Cardiac fibroblast (primary cell): ENCODE results near the gene STAB2.

Experiments used
- DNase-seq, 2 donors: peaks; one replicate each; pipeline versions ENCODE4 v3.0.0 to v3.0.0-alpha.2; 2010; ENCODE audit warnings: low read depth in 2 of 2
- H3K4me3 ChIP-seq, 2 donors: replicated peaks in 1 of 2; 1 replicate in 1 of 2; 2 replicates in 1 of 2; pipeline ENCODE4 v1.5.1; 2011; ENCODE audit warnings: low read depth in 2 of 2, low read length in 2 of 2, mild to moderate bottlenecking in 2 of 2, moderate library complexity in 1 of 2
- CTCF ChIP-seq: IDR thresholded peaks from one replicate; pipeline ENCODE4 v1.5.1; 2011; ENCODE audit warnings: low read depth, mild to moderate bottlenecking, low read length, inconsistent platforms

STAB2 gene

GRCh38 chr12:103548622-103549601, 38.2 kb upstream of the STAB2 start:
- DNase-seq = peak; percentile 74 to 79
- no peak overlapping the region for H3K4me3 ChIP-seq
- TF ChIP-seq CTCF = peak; percentile 81

- DNase-seq = no peak
- no peak overlapping the region for H3K4me3 ChIP-seq
- no peak for TF ChIP-seq CTCF
These were observed 30.0 kb upstream of the STAB2 start for GRCh38 chr12:103556890-103557627.

- H3K4me3 ChIP-seq = no peak overlapping the region
- no peak for TF ChIP-seq CTCF
- no peak for DNase-seq
These were observed 29.5 kb upstream of the STAB2 start for GRCh38 chr12:103557628-103558010.

GRCh38 chr12:103558879-103559278, 28.2 kb upstream of the STAB2 start:
- H3K4me3 ChIP-seq = no peak overlapping the region
- TF ChIP-seq CTCF = no peak
- no peak for DNase-seq

GRCh38 chr12:103560604-103561101, 26.4 kb upstream of the STAB2 start:
- peak; percentile 84 to 98 for DNase-seq
- no peak overlapping the region for H3K4me3 ChIP-seq
- TF ChIP-seq CTCF = no peak

- DNase-seq = peak; percentile 14 to 28
- TF ChIP-seq CTCF = no peak
- H3K4me3 ChIP-seq = no peak overlapping the region
These were observed 25.9 kb upstream of the STAB2 start for GRCh38 chr12:103561174-103561573.
